Activated naive CD8-positive, alpha-beta T cell treated with anti-CD3 and anti-CD28 coated beads, Interleukin-2, amount 50 U/mL, for 16 hours (primary cell): ENCODE data around the gene APBB2.

Experiments used
- DNase-seq: peaks from one replicate; pipeline ENCODE4 v3.0.0-alpha.2; 2020; ENCODE audit warnings: low read depth, low spot score

Gene APBB2

GRCh38 chr4:41189666-41190065 is 24.7 kb downstream of the APBB2 start:
- DNase-seq, result no peak

GRCh38 chr4:41189076-41189475 is 25.3 kb downstream of the APBB2 start:
- no peak for DNase-seq

- DNase-seq, result no peak
These were observed 28.4 kb downstream of the APBB2 start for GRCh38 chr4:41185614-41186592.

GRCh38 chr4:41184009-41184408 is 30.3 kb downstream of the APBB2 start:
- no peak for DNase-seq

- no peak for DNase-seq
These were observed 31.3 kb downstream of the APBB2 start for GRCh38 chr4:41183021-41183553.

GRCh38 chr4:41181037-41181436 is 33.3 kb downstream of the APBB2 start:
- DNase-seq, result no peak

GRCh38 chr4:41179498-41180195 is 34.7 kb downstream of the APBB2 start:
- no peak for DNase-seq

GRCh38 chr4:41178372-41179370 is 35.7 kb downstream of the APBB2 start:
- no peak for DNase-seq

- DNase-seq, result no peak
These were observed 37.3 kb downstream of the APBB2 start for GRCh38 chr4:41177016-41177415.

- no peak for DNase-seq
These were observed 38.0 kb downstream of the APBB2 start for GRCh38 chr4:41176340-41176739.

GRCh38 chr4:41175794-41176193 is 38.5 kb downstream of the APBB2 start:
- no peak for DNase-seq

- no peak for DNase-seq
These were observed 39.9 kb downstream of the APBB2 start for GRCh38 chr4:41174444-41174843.

GRCh38 chr4:41172786-41173185 is 41.6 kb downstream of the APBB2 start:
- DNase-seq, result no peak

- no peak for DNase-seq
These were observed 45.0 kb downstream of the APBB2 start for GRCh38 chr4:41169256-41169800.

GRCh38 chr4:41167191-41167590 is 47.2 kb downstream of the APBB2 start:
- DNase-seq, result no peak

GRCh38 chr4:41164405-41164804 is 49.9 kb downstream of the APBB2 start:
- DNase-seq, result no peak

GRCh38 chr4:41161355-41161754 is 53.0 kb downstream of the APBB2 start:
- no peak for DNase-seq

GRCh38 chr4:41160856-41161255 is 53.5 kb downstream of the APBB2 start:
- no peak for DNase-seq

GRCh38 chr4:41160012-41160789 is 54.1 kb downstream of the APBB2 start:
- DNase-seq, result no peak

- DNase-seq, result no peak
These were observed 55.6 kb downstream of the APBB2 start for GRCh38 chr4:41158756-41159155.
